Esophagus muscularis mucosa (tissue), 4 donors: ENCODE measurements around the gene ELP1.

Source experiments
- EP300 ChIP-seq: sonication (generic); formaldehyde crosslinking; IDR thresholded peaks from one replicate; pipeline ENCODE4 v1.6.1; 2017; ENCODE audit warnings: antibody characterized with exemption
- POLR2A ChIP-seq: fragments of 450-650 bp; IDR thresholded peaks from one replicate; pipeline ENCODE4 v1.6.1; 2017; ENCODE audit warnings: antibody characterized with exemption, moderate library complexity, mild to moderate bottlenecking, low read depth
- POLR2AphosphoS5 ChIP-seq, 2 donors: sonication (generic); formaldehyde crosslinking; IDR thresholded peaks; one replicate each; pipeline ENCODE4 v1.6.1; 2017; ENCODE audit warnings: antibody characterized with exemption in 2 of 2
- TF ChIP-seq, protein P1 (sequence below), 3 experiments: fragments of 200-600 bp in 2 of 3; fragments of 450-650 bp in 1 of 3; sonication (generic) in 2 of 3; IDR thresholded peaks; one replicate each; pipeline ENCODE4 v1.5.1; 2017 to 2019; ENCODE audit warnings: antibody characterized with exemption in 3 of 3, mild to moderate bottlenecking in 2 of 3, moderate library complexity in 1 of 3

DNA sequence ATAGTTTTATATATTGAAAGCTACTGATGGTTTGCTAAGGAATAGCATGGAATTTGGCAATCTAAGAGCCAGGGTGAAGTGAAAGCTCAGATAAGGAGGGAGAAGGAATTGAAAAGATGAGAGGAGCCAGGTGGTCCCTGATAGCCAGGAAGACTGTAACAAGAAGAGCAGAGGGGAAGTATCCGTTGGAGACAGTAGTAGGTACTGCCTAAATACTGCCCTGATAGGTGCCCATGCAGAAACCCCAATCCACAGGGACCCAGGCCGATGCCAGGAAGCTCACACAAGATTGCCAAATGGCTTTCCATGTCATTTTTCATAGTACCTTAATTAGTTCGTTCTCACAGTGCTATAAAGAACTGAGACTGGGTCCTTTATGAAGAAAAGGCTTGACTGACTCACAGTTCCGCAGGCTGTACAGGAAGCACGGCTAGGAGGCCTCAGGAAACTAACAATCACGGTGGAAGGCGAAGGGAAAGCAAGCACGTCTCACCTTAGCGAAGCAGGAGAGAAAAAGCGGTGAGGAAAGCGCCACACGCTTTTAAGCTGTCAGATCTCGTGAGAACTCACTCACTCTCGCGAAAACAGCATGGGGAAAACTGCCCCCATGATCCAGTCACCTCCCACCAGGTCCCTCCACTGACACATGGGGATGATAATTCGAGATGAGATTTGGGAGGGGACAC is 91.2 kb downstream of the ELP1 start:
- no peak for TF ChIP-seq EP300
- TF ChIP-seq, protein P1, sequence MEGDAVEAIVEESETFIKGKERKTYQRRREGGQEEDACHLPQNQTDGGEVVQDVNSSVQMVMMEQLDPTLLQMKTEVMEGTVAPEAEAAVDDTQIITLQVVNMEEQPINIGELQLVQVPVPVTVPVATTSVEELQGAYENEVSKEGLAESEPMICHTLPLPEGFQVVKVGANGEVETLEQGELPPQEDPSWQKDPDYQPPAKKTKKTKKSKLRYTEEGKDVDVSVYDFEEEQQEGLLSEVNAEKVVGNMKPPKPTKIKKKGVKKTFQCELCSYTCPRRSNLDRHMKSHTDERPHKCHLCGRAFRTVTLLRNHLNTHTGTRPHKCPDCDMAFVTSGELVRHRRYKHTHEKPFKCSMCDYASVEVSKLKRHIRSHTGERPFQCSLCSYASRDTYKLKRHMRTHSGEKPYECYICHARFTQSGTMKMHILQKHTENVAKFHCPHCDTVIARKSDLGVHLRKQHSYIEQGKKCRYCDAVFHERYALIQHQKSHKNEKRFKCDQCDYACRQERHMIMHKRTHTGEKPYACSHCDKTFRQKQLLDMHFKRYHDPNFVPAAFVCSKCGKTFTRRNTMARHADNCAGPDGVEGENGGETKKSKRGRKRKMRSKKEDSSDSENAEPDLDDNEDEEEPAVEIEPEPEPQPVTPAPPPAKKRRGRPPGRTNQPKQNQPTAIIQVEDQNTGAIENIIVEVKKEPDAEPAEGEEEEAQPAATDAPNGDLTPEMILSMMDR (IDR thresholded peaks at IDR 0.05): no peak
- no peak for TF ChIP-seq POLR2A
- TF ChIP-seq POLR2AphosphoS5 (IDR thresholded peaks at IDR 0.05): no peak
